ENCODE data around the gene PSMG4.

PSMG4 gene

GRCh38 chr6:3259491-3259958 lies 778 bp downstream of the PSMG4 start:
- Histone ChIP-seq H3K79me2 (ENCODE audit: insufficient read depth, low read length) (peaks cover 57% of the 10 kb centered on the region), H3K27me3 (ENCODE audit: low read length) (no peaks in the 10 kb centered on the region), H3K4me2 (ENCODE audit: low read depth, low read length, poor library complexity, severe bottlenecking) (peak overlapping the region; percentile 57), H3K4me3 (ENCODE audit: insufficient read depth, low read length, poor library complexity, severe bottlenecking) (peak overlapping the region; percentile 81), H3F3A (ENCODE audit: insufficient read depth) (no peaks in the 10 kb centered on the region), H4K20me1 (ENCODE audit: low read depth, low read length) (peaks cover 4% of the 10 kb centered on the region; the same call in 1 of the 2 replicates), H3K36me3 (ENCODE audit: low read length) (0 out of 2 replicates have a peak, but pooled peaks cover 2% of the 10 kb centered on the region), H3K9me2 (replicated peaks; ENCODE audit: insufficient read depth, low read length) (no peaks in the 10 kb centered on the region), H3K27ac (ENCODE audit: low read depth, low read length) (peak overlapping the region; percentile 28), H2AFZ (ENCODE audit: low read depth, low read length, severe bottlenecking) (peak overlapping the region; percentile 68), H3K9ac (ENCODE audit: low read length) (peak overlapping the region; percentile 82), H3K9me3 (ENCODE audit: insufficient read depth, low read length) (no peaks in the 10 kb centered on the region)
- TF ChIP-seq EZH2phosphoT487 (conservative IDR thresholded peaks at IDR 0.05; ENCODE audit: low read length) (no peak), CTCF (IDR thresholded peaks at IDR 0.05; ENCODE audit: insufficient read depth, low read length, poor library complexity, severe bottlenecking) (no peak)

- Histone ChIP-seq H3K9me3 (ENCODE audit: insufficient read depth, low read length) (no peaks in the 10 kb centered on the region), H4K20me1 (ENCODE audit: low read depth, low read length) (peaks cover 4% of the 10 kb centered on the region; the same call in 1 of the 2 replicates), H3K9ac (ENCODE audit: low read length) (peak overlapping the region; percentile 8), H3K27ac (ENCODE audit: low read depth, low read length) (no peak overlapping the region), H3K4me2 (ENCODE audit: low read depth, low read length, poor library complexity, severe bottlenecking) (peak overlapping the region; percentile 57), H3K27me3 (ENCODE audit: low read length) (no peaks in the 10 kb centered on the region), H3K9me2 (replicated peaks; ENCODE audit: insufficient read depth, low read length) (no peaks in the 10 kb centered on the region), H3K79me2 (ENCODE audit: insufficient read depth, low read length) (peaks cover 64% of the 10 kb centered on the region), H3F3A (ENCODE audit: insufficient read depth) (no peaks in the 10 kb centered on the region), H3K36me3 (ENCODE audit: low read length) (0 out of 2 replicates have a peak, but pooled peaks cover 2% of the 10 kb centered on the region), H2AFZ (ENCODE audit: low read depth, low read length, severe bottlenecking) (no peak overlapping the region), H3K4me3 (ENCODE audit: insufficient read depth, low read length, poor library complexity, severe bottlenecking) (no peak overlapping the region)
- no peak for TF ChIP-seq CTCF (IDR thresholded peaks at IDR 0.05; ENCODE audit: insufficient read depth, low read length, poor library complexity, severe bottlenecking)
- no peak for TF ChIP-seq EZH2phosphoT487 (conservative IDR thresholded peaks at IDR 0.05; ENCODE audit: low read length)
Measured at GRCh38 chr6:3260296-3260695, 1.5 kb downstream of the PSMG4 start.

- H2AFZ ChIP-seq (ENCODE audit: low read depth, low read length, severe bottlenecking) = no peak overlapping the region
- no peaks in the 10 kb centered on the region for H3K27me3 ChIP-seq (ENCODE audit: low read length)
- no peak overlapping the region for H3K4me3 ChIP-seq (ENCODE audit: insufficient read depth, low read length, poor library complexity, severe bottlenecking)
- H3F3A ChIP-seq (ENCODE audit: insufficient read depth) = no peaks in the 10 kb centered on the region
- H4K20me1 ChIP-seq (ENCODE audit: low read depth, low read length) = peaks cover 4% of the 10 kb centered on the region; the same call in 1 of the 2 replicates
- H3K4me2 ChIP-seq (ENCODE audit: low read depth, low read length, poor library complexity, severe bottlenecking) = peak overlapping the region; percentile 57
- TF ChIP-seq EZH2phosphoT487 (conservative IDR thresholded peaks at IDR 0.05; ENCODE audit: low read length) (no peak), CTCF (IDR thresholded peaks at IDR 0.05; ENCODE audit: insufficient read depth, low read length, poor library complexity, severe bottlenecking) (no peak)
- H3K27ac ChIP-seq (ENCODE audit: low read depth, low read length) = no peak overlapping the region
- peaks cover 71% of the 10 kb centered on the region for H3K79me2 ChIP-seq (ENCODE audit: insufficient read depth, low read length)
- 0 out of 2 replicates have a peak, but pooled peaks cover 2% of the 10 kb centered on the region for H3K36me3 ChIP-seq (ENCODE audit: low read length)
- H3K9ac ChIP-seq (ENCODE audit: low read length) = peak overlapping the region; percentile 8; the same call in 1 of the 2 replicates
- H3K9me2 ChIP-seq (replicated peaks; ENCODE audit: insufficient read depth, low read length) = no peaks in the 10 kb centered on the region
- H3K9me3 ChIP-seq (ENCODE audit: insufficient read depth, low read length) = no peaks in the 10 kb centered on the region
Measured at GRCh38 chr6:3260772-3261517, 2.2 kb downstream of the PSMG4 start.
